Measurements from ENCODE around the gene TFDP1.

The TFDP1 gene

GRCh38 chr13:113601166-113602070, 16.9 kb downstream of the TFDP1 start:
- DNase-seq, result no peak

GRCh38 chr13:113602291-113602988, 17.9 kb downstream of the TFDP1 start:
- no peak for DNase-seq

GRCh38 chr13:113603116-113603710, 18.7 kb downstream of the TFDP1 start:
- no peak for DNase-seq

- DNase-seq, result no peak
Observed at GRCh38 chr13:113604186-113604585, 19.6 kb downstream of the TFDP1 start.

GRCh38 chr13:113605461-113605860, 20.9 kb downstream of the TFDP1 start:
- DNase-seq, result no peak

GRCh38 chr13:113605866-113606438, 21.4 kb downstream of the TFDP1 start:
- DNase-seq, result no peak

- no peak for DNase-seq
Observed at GRCh38 chr13:113607056-113607888, 22.7 kb downstream of the TFDP1 start.

- no peak for DNase-seq
Observed at GRCh38 chr13:113607889-113608635, 23.5 kb downstream of the TFDP1 start.

- DNase-seq, result no peak
Observed at GRCh38 chr13:113608967-113609533, 24.5 kb downstream of the TFDP1 start.

GRCh38 chr13:113609616-113610015, 25.1 kb downstream of the TFDP1 start:
- no peak for DNase-seq

GRCh38 chr13:113610266-113610665, 25.7 kb downstream of the TFDP1 start:
- no peak for DNase-seq

- no peak for DNase-seq
Observed at GRCh38 chr13:113611996-113612395, 27.4 kb downstream of the TFDP1 start.

- DNase-seq, result no peak
Observed at GRCh38 chr13:113612607-113613006, 28.1 kb downstream of the TFDP1 start.

- no peak for DNase-seq
Observed at GRCh38 chr13:113613789-113614379, 29.3 kb downstream of the TFDP1 start.

- DNase-seq, result no peak
Observed at GRCh38 chr13:113616281-113616906, 31.8 kb downstream of the TFDP1 start.

GRCh38 chr13:113616991-113617749, 32.6 kb downstream of the TFDP1 start:
- no peak for DNase-seq

GRCh38 chr13:113617961-113618360, 33.4 kb downstream of the TFDP1 start:
- DNase-seq, result no peak

GRCh38 chr13:113618455-113618854, 33.9 kb downstream of the TFDP1 start:
- no peak for DNase-seq

- DNase-seq, result no peak
Observed at GRCh38 chr13:113620036-113620796, 35.7 kb downstream of the TFDP1 start.
